C4-2B (cell line): ENCODE measurements around the gene GARS1.

Experiments used
- H3K27ac ChIP-seq: fragments of 450-650 bp; 2 replicates; pipeline ENCODE4 v1.5.1; 2017
- ZFX ChIP-seq: fragments of 450-650 bp; IDR thresholded peaks from 2 replicates; pipeline ENCODE4 v1.6.1; 2017
- TF ChIP-seq, protein P1 (sequence below): fragments of 450-650 bp; conservative IDR thresholded peaks from 2 replicates; pipeline ENCODE4 v1.5.1; 2017; ENCODE audit warnings: mild to moderate bottlenecking

GARS1 gene

DNA sequence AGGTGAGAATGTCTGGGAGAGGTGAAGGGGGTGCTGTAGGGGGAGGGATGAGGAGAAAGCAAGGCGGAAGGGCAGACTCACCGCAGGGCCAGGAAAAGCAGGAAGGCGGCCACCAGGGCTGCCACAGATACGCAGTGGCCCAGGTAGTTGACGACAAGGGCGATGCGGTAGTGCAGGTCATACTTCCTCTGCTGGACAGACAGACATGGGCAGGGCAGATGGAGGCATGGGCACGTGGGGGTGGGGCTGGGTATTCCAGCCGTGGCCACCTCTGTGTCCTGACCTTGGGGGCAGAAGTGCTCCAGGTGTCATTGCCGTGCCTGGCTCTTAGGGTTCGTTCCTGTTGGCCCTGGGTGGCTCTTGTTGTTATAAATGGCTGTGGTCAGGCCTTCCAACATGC is 70.8 kb downstream of the GARS1 start:
- no peak for TF ChIP-seq ZFX
- TF ChIP-seq, protein P1, sequence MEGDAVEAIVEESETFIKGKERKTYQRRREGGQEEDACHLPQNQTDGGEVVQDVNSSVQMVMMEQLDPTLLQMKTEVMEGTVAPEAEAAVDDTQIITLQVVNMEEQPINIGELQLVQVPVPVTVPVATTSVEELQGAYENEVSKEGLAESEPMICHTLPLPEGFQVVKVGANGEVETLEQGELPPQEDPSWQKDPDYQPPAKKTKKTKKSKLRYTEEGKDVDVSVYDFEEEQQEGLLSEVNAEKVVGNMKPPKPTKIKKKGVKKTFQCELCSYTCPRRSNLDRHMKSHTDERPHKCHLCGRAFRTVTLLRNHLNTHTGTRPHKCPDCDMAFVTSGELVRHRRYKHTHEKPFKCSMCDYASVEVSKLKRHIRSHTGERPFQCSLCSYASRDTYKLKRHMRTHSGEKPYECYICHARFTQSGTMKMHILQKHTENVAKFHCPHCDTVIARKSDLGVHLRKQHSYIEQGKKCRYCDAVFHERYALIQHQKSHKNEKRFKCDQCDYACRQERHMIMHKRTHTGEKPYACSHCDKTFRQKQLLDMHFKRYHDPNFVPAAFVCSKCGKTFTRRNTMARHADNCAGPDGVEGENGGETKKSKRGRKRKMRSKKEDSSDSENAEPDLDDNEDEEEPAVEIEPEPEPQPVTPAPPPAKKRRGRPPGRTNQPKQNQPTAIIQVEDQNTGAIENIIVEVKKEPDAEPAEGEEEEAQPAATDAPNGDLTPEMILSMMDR = no peak
- H3K27ac ChIP-seq = no peak overlapping the region

GRCh38 chr7:30667172-30667571 is 72.5 kb downstream of the GARS1 start:
- no peak for TF ChIP-seq ZFX
- TF ChIP-seq, protein P1 = no peak
- H3K27ac ChIP-seq = no peak overlapping the region

- no peak for TF ChIP-seq ZFX
- TF ChIP-seq, protein P1 = no peak
- no peak overlapping the region for H3K27ac ChIP-seq
Measured at GRCh38 chr7:30668102-30668501, 73.4 kb downstream of the GARS1 start.

DNA sequence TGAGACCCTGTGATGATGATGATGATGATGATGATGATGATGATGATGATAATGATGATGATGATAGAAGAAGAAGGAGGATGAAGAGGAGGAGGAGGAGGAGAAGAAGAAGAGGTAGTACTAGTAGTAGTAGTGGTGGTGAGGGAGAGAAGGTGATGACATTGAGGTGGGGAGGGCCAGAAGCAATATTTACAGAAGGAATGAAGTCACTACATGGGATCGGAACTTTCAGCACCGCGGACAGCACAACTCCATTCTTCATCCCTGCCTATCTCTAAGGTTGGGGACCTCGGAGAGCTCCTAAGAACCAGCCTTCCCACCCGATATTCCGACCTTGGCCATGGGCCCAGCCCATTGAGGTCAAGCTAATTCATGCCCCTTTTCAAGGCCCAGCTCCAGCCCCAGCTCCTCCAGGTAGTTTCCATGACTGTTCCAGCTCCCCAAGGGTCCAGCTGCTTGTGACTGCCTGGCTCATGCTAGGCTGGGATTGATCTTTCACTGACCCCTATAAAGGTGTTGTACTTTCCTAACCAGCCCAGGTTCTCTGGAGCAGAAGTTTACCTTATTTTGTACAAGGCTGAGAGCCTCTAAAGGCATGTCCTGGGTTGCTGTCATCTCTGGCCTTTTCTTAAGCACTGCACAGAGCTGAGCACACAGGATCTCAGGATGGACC is 77.3 kb downstream of the GARS1 start:
- TF ChIP-seq, protein P1 = no peak
- TF ChIP-seq ZFX = no peak
- H3K27ac ChIP-seq = no peak overlapping the region

DNA sequence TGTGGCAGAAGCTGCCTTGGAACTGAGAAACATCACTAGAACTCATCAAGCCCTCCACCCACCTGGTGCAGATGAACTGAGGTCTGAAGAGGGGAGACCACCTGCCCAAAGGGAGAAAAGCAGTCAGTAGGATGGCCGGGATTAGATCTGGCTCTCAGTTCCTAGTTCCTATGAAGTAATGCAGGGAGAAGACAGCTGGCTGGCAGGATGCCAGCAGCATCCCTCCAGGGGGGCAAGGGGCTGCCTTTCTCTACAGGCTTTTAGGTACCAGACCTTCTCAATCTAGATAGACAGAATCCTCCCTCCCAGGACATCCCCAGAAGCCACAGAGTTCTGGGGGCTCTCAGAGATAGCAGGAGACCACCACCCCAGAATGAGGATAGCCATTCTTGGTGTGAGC is 79.7 kb downstream of the GARS1 start:
- TF ChIP-seq, protein P1 = no peak
- TF ChIP-seq ZFX = no peak
- H3K27ac ChIP-seq = no peak overlapping the region

- H3K27ac ChIP-seq = no peak overlapping the region
- no peak for TF ChIP-seq ZFX
- TF ChIP-seq, protein P1 = no peak
Measured at GRCh38 chr7:30674876-30675275, 80.2 kb downstream of the GARS1 start.

DNA sequence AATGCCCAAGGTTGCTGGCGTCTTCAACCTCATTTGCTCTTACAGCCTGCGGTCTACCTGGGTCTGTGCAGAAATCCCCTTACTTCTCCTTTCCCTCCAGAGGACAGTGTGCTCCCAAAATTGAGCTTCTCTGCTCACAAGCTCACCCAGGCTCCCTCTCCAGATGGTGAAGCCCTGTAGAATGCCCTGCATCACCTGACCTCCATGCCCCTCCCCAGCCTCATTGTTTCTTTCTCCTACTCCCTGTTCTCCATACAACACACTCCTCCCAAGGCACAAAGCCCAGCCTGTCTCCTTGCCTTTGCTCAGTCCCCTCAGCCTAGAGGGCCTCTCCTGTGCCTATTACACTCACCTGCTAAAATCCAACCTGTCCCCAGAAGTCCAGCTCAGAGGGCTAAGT is 84.1 kb downstream of the GARS1 start:
- no peak overlapping the region for H3K27ac ChIP-seq
- TF ChIP-seq, protein P1 = no peak
- no peak for TF ChIP-seq ZFX
